ENCODE measurements around the gene MTPN.

Gene MTPN

DNA sequence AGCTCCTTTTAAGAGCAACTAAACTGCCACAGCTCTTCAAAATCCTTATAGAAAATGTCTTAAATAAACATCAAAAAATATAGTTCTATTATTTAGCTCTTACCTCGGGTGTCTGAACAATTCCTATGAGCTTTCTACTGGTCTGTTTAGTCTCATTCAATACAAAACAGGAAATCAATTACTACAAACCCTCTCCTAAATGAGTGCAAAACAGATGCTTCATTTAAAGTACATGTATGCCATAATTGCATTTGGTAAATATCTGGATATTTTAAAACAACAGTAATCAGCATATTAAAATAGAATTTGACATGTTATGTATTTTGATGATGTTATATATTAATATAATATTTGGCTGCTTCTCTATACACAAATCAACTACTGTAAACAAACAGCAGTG is 38.5 kb upstream of the MTPN start:
- no peak overlapping the region for H3K4me3 ChIP-seq
- TF ChIP-seq, protein P1, sequence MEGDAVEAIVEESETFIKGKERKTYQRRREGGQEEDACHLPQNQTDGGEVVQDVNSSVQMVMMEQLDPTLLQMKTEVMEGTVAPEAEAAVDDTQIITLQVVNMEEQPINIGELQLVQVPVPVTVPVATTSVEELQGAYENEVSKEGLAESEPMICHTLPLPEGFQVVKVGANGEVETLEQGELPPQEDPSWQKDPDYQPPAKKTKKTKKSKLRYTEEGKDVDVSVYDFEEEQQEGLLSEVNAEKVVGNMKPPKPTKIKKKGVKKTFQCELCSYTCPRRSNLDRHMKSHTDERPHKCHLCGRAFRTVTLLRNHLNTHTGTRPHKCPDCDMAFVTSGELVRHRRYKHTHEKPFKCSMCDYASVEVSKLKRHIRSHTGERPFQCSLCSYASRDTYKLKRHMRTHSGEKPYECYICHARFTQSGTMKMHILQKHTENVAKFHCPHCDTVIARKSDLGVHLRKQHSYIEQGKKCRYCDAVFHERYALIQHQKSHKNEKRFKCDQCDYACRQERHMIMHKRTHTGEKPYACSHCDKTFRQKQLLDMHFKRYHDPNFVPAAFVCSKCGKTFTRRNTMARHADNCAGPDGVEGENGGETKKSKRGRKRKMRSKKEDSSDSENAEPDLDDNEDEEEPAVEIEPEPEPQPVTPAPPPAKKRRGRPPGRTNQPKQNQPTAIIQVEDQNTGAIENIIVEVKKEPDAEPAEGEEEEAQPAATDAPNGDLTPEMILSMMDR (IDR thresholded peaks at IDR 0.05): no peak
- no peak for DNase-seq (ENCODE audit: low spot score)
- no peak overlapping the region for H3K27ac ChIP-seq

DNA sequence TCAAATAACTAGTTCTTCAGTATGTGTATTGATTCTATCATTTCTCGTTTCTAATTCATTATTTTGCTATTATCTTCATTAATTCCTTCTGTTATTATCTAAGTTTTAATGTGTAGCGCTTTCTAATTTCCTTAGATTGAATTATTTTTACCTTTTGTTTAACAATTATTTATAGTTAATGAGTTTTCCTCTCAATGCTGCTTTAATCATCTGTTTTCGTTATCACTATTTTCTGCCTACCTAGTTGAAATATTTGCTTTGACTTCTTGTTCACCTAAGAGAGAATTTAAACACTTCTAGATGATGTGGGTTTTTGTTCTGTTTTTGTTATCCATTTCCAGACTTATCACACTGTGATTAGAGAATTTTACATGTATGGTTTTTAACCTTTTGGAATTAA is 37.5 kb upstream of the MTPN start:
- no peak for DNase-seq (ENCODE audit: low spot score)
- H3K4me3 ChIP-seq: no peak overlapping the region
- TF ChIP-seq, protein P1 (IDR thresholded peaks at IDR 0.05): no peak
- no peak overlapping the region for H3K27ac ChIP-seq

DNA sequence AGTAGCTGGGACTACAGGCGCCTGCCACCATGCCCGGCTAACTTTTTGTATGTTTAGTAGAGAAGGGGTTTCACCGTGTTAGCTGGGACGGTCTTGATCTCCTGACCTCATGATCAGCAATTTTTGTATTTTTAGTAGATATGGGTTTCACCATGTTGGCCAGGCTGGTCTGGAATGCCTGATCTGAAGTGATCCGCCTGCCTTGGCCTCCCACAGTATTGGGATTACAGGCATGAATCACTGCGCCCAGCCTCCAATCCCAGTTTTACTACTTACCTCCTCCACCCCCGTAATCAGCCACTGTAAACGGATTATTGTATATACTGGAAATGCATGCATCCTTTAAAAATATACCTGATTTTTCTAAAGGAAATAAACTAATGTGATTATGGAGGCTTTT is 35.1 kb upstream of the MTPN start:
- TF ChIP-seq, protein P1 (IDR thresholded peaks at IDR 0.05): no peak
- Histone ChIP-seq H3K27ac (no peak overlapping the region), H3K4me3 (no peak overlapping the region)
- no peak for DNase-seq (ENCODE audit: low spot score)

DNA sequence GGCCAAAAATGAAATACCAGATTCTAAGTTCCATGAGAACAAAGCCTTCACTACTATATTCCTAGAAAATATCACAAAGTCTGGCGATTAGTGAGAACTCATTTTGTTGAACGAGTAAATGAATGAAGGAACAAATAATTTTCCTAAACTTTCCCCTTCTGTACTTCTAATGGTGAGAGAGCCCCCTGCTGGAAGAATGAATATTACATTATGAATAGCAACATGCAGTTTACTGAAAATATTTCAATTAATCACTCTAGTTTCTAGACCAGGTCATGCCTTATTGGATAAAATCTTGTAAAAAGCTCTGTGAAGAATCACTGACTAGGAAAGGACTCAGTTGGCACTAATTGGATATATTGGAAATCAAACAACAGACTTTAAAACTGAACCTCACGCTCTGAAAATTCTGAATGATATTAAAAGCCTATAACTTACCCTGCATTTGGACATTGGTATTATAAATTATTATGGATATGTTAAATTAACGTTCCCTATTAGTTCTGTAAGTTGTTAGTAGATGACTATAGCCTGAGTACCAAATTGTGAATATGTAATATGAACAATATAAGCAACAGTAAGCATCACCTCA is 32.4 kb upstream of the MTPN start:
- TF ChIP-seq, protein P1 (IDR thresholded peaks at IDR 0.05): peak; percentile 62
- H3K4me3 ChIP-seq: no peak overlapping the region
- DNase-seq (ENCODE audit: low spot score): no peak
- H3K27ac ChIP-seq: no peak overlapping the region

DNA sequence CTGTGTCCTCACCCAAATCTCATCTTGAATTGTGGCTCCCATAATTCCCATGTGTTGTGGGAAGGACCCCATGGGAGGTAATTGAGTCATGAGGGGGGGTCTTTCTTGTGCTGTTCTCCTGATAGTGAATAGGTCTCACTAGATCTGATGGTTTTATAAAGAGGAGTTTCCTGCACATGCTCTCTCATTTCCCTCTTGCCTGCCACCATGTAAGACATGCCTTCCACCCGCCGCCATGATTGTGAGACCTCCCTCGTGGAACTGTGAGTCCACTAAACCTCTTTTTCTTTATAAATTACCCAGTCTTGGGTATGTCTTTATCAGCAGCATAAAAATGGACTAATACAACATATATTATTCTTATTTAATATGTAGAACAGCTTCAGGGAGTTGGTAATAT is 29.0 kb upstream of the MTPN start:
- Histone ChIP-seq H3K4me3 (no peak overlapping the region), H3K27ac (no peak overlapping the region)
- TF ChIP-seq, protein P1 (IDR thresholded peaks at IDR 0.05): no peak
- no peak for DNase-seq (ENCODE audit: low spot score)

DNA sequence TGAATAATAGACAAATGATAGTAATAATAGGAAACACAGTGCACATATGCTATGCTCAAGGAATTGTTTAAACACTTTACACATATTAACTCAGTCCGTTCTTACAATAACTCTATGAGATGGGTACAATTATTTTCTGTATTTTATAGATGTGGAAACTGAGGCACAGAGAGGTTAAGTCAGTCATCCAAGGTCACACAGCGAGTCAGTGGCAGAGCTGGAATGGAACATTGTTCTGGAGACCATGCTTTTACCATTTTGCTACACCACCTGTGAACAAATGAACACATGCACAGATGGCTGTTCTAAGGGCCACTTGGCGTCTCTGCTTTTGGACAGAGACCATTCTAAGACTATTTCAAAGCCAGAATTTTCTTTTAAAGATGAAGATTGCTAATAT is 26.9 kb upstream of the MTPN start:
- Histone ChIP-seq H3K4me3 (no peak overlapping the region), H3K27ac (no peak overlapping the region)
- no peak for DNase-seq (ENCODE audit: low spot score)
- TF ChIP-seq, protein P1 (IDR thresholded peaks at IDR 0.05): no peak

DNA sequence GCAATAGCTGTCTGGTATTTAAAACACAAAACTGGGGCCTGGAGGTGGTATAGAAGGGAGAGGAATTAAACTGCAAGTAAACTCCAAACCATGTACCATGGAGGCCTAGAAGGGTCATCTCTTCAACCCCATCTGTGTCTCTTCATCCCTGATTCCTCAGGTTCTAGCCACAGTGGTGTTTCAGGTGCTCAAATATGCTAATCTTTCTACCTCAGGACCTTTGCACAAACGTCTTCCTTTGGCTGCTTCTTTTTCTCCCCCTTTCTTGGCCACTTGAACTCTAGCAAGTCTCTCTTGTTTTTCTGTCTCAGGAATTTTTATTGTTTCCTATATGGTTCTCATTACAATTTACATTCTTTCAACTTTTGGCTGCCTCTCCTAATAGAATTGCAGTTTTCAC is 25.6 kb upstream of the MTPN start:
- TF ChIP-seq, protein P1 (IDR thresholded peaks at IDR 0.05): no peak
- Histone ChIP-seq H3K27ac (no peak overlapping the region), H3K4me3 (no peak overlapping the region)
- no peak for DNase-seq (ENCODE audit: low spot score)

All from coronary artery (tissue), 2 donors.